ENCODE measurements around the gene SH3RF1.

The SH3RF1 gene

GRCh38 chr4:169139021-169139420 is 131.7 kb downstream of the SH3RF1 start:
- H3K4me3 ChIP-seq (ENCODE audit: low read depth, low read length), result no peak overlapping the region
- DNase-seq (ENCODE audit: low read depth), result no peak
- TF ChIP-seq CTCF (IDR thresholded peaks at IDR 0.05; ENCODE audit: low read depth, low read length), result no peak
- TF ChIP-seq POLR2A (IDR thresholded peaks at IDR 0.05; ENCODE audit: extremely low read depth, insufficient read length), result no peak
- TF ChIP-seq, protein P1, sequence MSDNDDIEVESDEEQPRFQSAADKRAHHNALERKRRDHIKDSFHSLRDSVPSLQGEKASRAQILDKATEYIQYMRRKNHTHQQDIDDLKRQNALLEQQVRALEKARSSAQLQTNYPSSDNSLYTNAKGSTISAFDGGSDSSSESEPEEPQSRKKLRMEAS (IDR thresholded peaks at IDR 0.05; ENCODE audit: low read depth, low read length), result no peak

DNA sequence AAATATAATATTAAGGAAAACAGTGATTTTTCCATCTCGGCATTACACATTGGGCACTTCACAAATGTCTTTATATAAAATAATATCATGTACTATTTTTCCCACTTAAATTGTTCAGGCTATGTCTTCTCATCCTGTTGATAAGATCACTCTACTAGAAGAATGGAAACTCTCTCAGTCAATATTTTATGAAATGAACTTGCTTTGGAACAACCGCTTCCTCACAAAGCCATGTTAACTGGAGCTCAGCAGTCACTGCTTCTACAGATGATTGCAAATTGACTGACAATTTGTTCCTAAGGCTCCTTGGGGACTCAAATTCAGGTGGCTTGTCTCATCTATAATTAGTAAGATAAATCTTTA is 133.2 kb downstream of the SH3RF1 start:
- no peak for DNase-seq (ENCODE audit: low read depth)
- no peak overlapping the region for H3K4me3 ChIP-seq (ENCODE audit: low read depth, low read length)
- no peak for TF ChIP-seq MYC (IDR thresholded peaks at IDR 0.05; ENCODE audit: low read depth, low read length)
- TF ChIP-seq CTCF (IDR thresholded peaks at IDR 0.05; ENCODE audit: low read depth, low read length), result no peak
- TF ChIP-seq POLR2A (IDR thresholded peaks at IDR 0.05; ENCODE audit: extremely low read depth, insufficient read length), result no peak
- TF ChIP-seq, protein P1 (IDR thresholded peaks at IDR 0.05; ENCODE audit: low read depth, low read length), result no peak

DNA sequence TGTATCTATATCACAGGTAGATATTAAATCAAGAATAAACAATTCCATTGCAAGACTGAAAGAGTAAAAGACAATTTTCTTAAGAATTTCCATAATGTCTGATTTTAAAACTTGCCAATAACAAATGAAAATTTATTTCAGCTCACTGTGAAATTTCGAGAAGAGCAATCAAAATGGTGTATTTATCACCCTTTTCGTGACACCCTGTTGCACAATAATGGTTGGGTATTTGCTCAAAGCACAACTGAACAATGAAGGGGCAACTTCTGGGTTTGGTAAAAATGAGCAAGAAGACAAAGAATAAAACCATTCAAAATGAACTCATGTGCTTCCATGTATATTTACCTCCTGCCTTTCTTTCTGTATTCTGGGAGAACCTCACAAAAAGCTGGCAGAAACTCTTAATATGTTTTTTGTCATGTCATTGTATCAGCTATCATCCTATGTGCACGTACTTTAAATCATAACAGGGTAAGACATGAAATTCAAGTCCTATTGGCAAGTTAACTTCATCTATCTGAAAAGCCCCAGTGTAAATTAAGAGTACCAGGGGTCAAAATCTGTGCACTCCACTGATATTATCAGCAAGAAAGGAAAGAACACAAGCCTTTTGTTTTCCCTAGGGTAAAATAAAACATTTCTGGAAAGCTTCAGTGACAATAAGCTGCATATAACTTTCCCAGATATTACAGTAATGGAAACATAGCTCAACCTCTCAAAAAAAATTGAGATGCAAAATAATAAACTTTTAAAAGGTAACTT is 133.8 kb downstream of the SH3RF1 start:
- H3K4me3 ChIP-seq (ENCODE audit: low read depth, low read length), result no peak overlapping the region
- no peak for DNase-seq (ENCODE audit: low read depth)
- TF ChIP-seq CTCF (IDR thresholded peaks at IDR 0.05; ENCODE audit: low read depth, low read length) (no peak), MYC (IDR thresholded peaks at IDR 0.05; ENCODE audit: low read depth, low read length) (no peak), POLR2A (IDR thresholded peaks at IDR 0.05; ENCODE audit: extremely low read depth, insufficient read length) (no peak)
- TF ChIP-seq, protein P1 (IDR thresholded peaks at IDR 0.05; ENCODE audit: low read depth, low read length), result no peak

DNA sequence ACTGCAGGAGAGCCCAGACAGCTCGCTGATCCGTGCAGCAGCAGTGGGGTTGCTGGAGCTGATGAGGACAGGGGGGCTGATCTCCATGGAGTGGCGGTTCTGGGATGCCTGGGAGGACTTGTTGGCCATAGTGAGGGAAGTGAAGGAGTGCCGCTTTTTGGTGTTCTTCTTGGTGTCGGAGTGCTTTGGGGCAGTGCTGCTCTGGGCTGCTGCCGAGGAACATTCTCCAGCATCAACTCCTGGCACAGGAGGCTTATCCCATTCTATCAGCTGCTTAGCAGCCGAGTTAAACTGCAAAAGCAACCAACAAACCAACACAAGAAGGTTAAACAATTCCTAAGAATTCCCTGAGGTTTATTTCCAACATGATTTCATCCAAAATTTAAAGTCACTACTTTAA is 134.4 kb downstream of the SH3RF1 start:
- no peak overlapping the region for H3K4me3 ChIP-seq (ENCODE audit: low read depth, low read length)
- no peak for DNase-seq (ENCODE audit: low read depth)
- TF ChIP-seq POLR2A (IDR thresholded peaks at IDR 0.05; ENCODE audit: extremely low read depth, insufficient read length), result no peak
- TF ChIP-seq CTCF (IDR thresholded peaks at IDR 0.05; ENCODE audit: low read depth, low read length), result no peak
- TF ChIP-seq MYC (IDR thresholded peaks at IDR 0.05; ENCODE audit: low read depth, low read length), result no peak
- TF ChIP-seq, protein P1 (IDR thresholded peaks at IDR 0.05; ENCODE audit: low read depth, low read length), result no peak

GRCh38 chr4:169135776-169136175 is 135.0 kb downstream of the SH3RF1 start:
- DNase-seq (ENCODE audit: low read depth), result no peak
- TF ChIP-seq MYC (IDR thresholded peaks at IDR 0.05; ENCODE audit: low read depth, low read length) (no peak), POLR2A (IDR thresholded peaks at IDR 0.05; ENCODE audit: extremely low read depth, insufficient read length) (no peak), CTCF (IDR thresholded peaks at IDR 0.05; ENCODE audit: low read depth, low read length) (no peak)
- TF ChIP-seq, protein P1 (IDR thresholded peaks at IDR 0.05; ENCODE audit: low read depth, low read length), result no peak
- no peak overlapping the region for H3K4me3 ChIP-seq (ENCODE audit: low read depth, low read length)

Data from NB4 (cell line).